Measurements from ENCODE around the gene SMIM44. TPM values are rescaled to one million over a fixed set of nuclear protein-coding genes. Genes with fewer than 3 reads are reported as not detected.

The SMIM44 gene
- total RNA-seq, 2 experiments from 2014 or later, result not detected

DNA sequence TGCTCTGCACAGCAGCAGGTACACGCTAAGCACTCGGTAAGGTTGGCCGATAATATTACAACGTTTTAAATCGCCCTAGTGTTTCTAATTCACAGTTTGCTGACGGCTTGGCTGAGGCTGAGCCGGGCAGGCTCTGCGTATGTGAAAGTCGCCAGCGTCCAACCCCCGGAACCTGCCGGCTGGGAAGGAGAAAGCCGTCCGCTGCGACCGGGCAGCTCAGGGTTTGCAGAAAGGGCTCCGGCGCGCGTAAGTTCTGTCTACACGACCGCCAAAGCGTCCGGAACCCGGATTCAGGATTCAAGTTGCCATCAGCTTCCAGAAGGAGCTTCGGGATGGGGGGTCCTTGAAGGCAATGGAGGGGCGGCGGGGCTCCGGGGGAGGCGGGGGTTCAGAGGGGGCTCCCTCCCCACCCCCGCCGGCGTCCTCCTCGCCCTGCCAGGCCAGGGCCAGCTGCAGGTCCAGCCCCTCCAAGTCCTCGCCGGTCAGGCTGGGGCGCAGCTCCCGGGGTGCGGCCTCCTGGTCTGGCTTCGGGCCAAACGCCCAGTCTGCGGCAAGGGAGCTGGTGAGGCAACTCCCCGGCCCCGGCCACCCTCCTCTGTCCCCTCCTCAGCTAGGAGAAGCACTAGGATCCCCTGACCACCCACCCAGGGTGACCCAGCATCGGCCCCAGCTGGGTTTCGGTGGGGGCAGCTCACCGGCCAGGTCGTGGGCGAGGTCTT, 575 bp downstream of the SMIM44 start:
- DNase-seq, result no peak
- no peaks in the 10 kb centered on the region for H3K36me3 Mint-ChIP-seq
- no peak overlapping the region for H3K4me3 Mint-ChIP-seq
- no peaks in the 10 kb centered on the region for H3K9me3 Mint-ChIP-seq (ENCODE audit: low read depth)
- CTCF ChIA-PET, result interaction anchor here (1.0 to 2.1 kb wide), 3 partner anchors 53 to 177 kb away, joined by 3 to 6 read pairs (median 3); no protein-coding TSS in a partner anchor
- H3K27me3 Mint-ChIP-seq, result no peaks in the 10 kb centered on the region
- H3K27ac Mint-ChIP-seq, result no peak overlapping the region
- ATAC-seq, result no peak
- H3K4me1 Mint-ChIP-seq, result peaks cover 9% of the 10 kb centered on the region

DNA sequence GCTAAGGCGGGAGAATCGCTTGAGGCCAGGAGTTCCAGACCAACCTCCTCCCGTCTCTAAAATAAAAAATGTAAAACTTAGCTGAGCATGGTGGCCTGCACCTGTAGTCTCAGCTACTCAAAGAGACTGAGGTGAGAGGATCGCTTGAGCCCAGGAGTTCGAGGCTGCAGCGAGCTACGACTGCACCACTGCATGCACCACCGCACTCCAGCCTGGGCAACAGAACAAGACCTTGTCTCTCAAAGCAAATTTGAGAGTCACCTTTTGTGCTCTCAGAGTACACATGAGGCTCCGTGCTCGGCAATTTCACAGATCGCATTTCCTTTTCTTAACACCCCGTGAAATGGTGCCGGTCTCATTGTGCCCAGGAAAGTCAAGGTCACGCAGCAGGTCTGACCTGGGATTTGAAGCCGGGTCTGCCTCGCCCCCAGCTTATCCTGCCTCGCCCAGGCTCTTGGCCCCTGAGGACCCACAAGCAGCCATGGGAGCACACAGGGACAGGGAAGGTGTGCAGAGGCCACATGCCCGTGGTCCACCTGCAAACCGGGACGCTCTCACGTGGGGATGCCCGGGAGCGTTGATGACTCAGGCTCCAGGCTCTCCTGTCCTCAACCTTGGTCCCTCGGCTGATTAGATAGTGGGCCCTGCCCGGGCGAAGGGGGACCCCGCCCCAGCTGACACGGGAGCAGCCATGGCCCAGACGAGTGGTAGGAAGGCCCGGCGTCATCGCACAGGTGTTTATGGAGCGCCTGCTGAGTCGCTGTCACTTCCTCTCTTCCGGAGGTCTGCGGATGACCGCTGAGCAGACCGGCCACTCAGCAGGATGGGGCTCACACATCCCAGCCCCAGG, 1.8 kb downstream of the SMIM44 start:
- CTCF ChIA-PET, result no interaction called here
- DNase-seq (no peak), ATAC-seq (no peak)
- Mint-ChIP-seq H3K9me3 (ENCODE audit: low read depth) (no peaks in the 10 kb centered on the region), H3K4me1 (peaks cover 9% of the 10 kb centered on the region), H3K36me3 (no peaks in the 10 kb centered on the region), H3K4me3 (no peak overlapping the region), H3K27me3 (no peaks in the 10 kb centered on the region), H3K27ac (no peak overlapping the region)

DNA sequence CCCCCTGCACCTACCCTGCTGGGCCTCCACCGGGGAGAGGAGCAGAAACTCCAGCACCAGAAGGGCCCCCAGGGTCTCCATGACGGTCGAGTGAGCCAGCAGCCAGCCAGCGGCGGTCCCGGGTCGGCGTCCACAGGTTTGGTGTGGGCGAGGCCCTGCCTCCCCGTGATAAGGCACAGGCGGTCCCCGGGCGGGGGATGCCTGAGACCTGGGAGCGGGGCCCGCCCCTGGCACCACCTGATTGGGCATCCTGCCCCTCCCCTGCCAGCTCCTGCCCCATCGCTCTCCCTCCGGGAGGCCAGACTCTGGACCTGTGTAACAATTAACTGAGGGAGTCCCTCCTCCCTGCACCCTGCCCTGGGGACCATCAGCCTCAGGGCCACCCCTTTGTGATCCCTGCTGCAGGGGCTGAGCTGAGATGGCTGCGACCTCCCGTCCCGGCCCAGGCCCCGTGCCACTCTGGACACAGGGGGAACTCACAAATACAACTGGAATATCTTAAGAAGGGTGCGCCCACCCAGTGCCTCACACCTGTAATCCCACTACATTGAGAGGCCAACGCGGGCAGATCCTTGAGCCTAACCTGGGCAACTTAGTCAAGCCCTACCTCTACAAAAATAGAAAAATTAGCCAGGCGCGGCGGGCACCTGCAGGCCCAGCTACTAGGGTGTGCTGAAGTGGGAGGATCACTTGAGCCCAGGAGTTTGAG, 2.7 kb downstream of the SMIM44 start, which contains the start of gene SMIM24:
TSS of gene SMIM24 (minus strand) at position 143 of the 709 bp plus-strand sequence. CDS start at position 81, 62 bp downstream.
- no peak within 1 kb of the TSS for H3K27ac Mint-ChIP-seq
- no peaks in the 10 kb centered on the region for H3K27me3 Mint-ChIP-seq
- ATAC-seq (no peak), DNase-seq (no peak)
- CTCF ChIA-PET, result no interaction called here
- H3K4me3 Mint-ChIP-seq, result no peak within 1 kb of the TSS
- H3K4me1 Mint-ChIP-seq, result peaks cover 9% of the 10 kb centered on the region
- H3K36me3 Mint-ChIP-seq, result no peaks in the 10 kb centered on the region
- H3K9me3 Mint-ChIP-seq (ENCODE audit: low read depth), result no peaks in the 10 kb centered on the region

GRCh38 chr19:3479834-3480215, 3.4 kb downstream of the SMIM44 start:
- ATAC-seq (peak; percentile 25), DNase-seq (peak; percentile 69)
- no peak overlapping the region for H3K4me3 Mint-ChIP-seq
- CTCF ChIA-PET, result interaction anchor here (0.7 to 2.2 kb wide), 5 partner anchors 10 to 175 kb away, joined by 3 to 17 read pairs (median 5); partner anchors contain the start of gene DOHH
- peaks cover 9% of the 10 kb centered on the region for H3K4me1 Mint-ChIP-seq
- no peak overlapping the region for H3K27ac Mint-ChIP-seq
- H3K36me3 Mint-ChIP-seq, result no peaks in the 10 kb centered on the region
- H3K27me3 Mint-ChIP-seq, result no peaks in the 10 kb centered on the region
- no peaks in the 10 kb centered on the region for H3K9me3 Mint-ChIP-seq (ENCODE audit: low read depth)

DNA sequence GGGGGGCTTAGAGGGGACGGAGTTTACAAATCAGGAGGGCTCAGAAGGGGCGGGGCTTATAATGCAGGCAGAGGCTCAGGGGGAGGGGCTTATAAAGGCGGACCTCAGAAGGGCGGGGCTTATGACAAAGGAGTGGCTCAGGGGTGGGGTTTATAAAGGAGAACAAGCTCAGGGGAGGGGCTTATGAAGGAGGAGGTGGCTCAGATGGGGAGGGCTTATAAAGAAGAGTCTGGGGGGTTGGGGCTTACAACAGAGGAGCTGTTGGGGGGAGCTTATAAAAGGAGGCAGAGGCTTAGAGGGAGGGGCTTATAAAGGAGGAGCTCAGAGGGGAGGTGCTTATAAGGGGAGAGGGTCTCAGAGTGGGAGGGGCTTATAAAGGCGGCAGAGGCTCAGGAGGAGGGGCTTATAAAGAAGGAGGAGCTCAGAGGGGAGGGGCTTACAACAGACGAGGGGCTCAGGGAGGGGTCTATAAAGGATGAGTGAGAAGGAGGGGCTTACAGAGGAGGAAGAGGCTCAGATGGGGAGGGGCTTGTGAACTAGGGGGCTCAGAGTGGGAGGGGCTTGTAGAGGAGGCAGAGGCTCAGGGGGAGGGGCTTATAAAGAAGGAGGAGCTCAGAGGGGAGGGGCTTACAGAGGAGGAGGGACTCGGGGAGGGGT, 3.9 kb downstream of the SMIM44 start:
- H3K27ac Mint-ChIP-seq, result no peak overlapping the region

GRCh38 chr19:3478409-3479176, 4.6 kb downstream of the SMIM44 start:
- ATAC-seq (no peak), DNase-seq (peak; percentile 66)
- H3K4me3 Mint-ChIP-seq, result peak overlapping the region; percentile 48
- H3K4me1 Mint-ChIP-seq, result peaks cover 9% of the 10 kb centered on the region
- no peaks in the 10 kb centered on the region for H3K36me3 Mint-ChIP-seq
- no peaks in the 10 kb centered on the region for H3K27me3 Mint-ChIP-seq
- H3K27ac Mint-ChIP-seq, result peak overlapping the region; percentile 54
- CTCF ChIA-PET, result interaction anchor here (0.6 to 2.2 kb wide), 6 partner anchors 9 to 375 kb away, joined by 3 to 17 read pairs (median 5); partner anchors contain the start of gene DOHH
- H3K9me3 Mint-ChIP-seq (ENCODE audit: low read depth), result no peaks in the 10 kb centered on the region

More for the DNA sequence above, 3.9 kb downstream of the SMIM44 start:
- ATAC-seq, result peak; percentile 71
- Mint-ChIP-seq H3K4me1 (peaks cover 9% of the 10 kb centered on the region), H3K9me3 (ENCODE audit: low read depth) (no peaks in the 10 kb centered on the region), H3K27me3 (no peaks in the 10 kb centered on the region), H3K36me3 (no peaks in the 10 kb centered on the region), H3K4me3 (peak overlapping the region; percentile 48)
- DNase-seq, result peak; percentile 85
- CTCF ChIA-PET, result interaction anchor here (0.6 to 2.2 kb wide), 7 partner anchors 9 to 376 kb away, joined by 3 to 17 read pairs (median 5); partner anchors contain the start of gene DOHH

GRCh38 chr19:3477951-3478350, 5.3 kb downstream of the SMIM44 start:
- H3K27me3 Mint-ChIP-seq, result no peaks in the 10 kb centered on the region
- no peak overlapping the region for H3K27ac Mint-ChIP-seq
- H3K4me3 Mint-ChIP-seq, result no peak overlapping the region
- H3K36me3 Mint-ChIP-seq, result no peaks in the 10 kb centered on the region
- peaks cover 9% of the 10 kb centered on the region for H3K4me1 Mint-ChIP-seq
- ATAC-seq (no peak), DNase-seq (no peak)
- no peaks in the 10 kb centered on the region for H3K9me3 Mint-ChIP-seq (ENCODE audit: low read depth)
- CTCF ChIA-PET, result interaction anchor here (2.2 kb wide), 1 partner anchor 173 kb away, joined by 17 read pairs; no protein-coding TSS in a partner anchor

DNA sequence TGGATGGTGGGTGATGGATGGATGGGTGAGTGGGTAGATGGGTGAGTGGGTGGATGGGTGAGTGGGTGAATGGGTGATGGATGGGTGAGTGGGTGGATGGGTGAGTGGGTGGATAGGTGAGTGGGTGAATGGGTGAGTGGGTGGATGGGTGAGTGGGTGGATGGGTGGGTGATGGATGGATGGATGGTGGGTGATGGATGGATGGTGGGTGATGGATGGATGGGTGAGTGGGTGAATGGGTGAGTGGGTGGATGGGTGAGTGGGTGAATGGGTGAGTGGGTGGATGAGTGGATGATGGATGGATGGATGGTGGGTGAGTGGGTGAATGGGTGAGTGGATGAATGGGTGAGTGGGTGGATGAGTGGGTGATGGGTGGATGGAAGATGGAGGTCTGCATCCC, 5.7 kb downstream of the SMIM44 start:
- DNase-seq, result no peak
- H3K4me1 Mint-ChIP-seq, result peaks cover 9% of the 10 kb centered on the region
- CTCF ChIA-PET, result no interaction called here
- ATAC-seq, result no peak
- H3K27me3 Mint-ChIP-seq, result no peaks in the 10 kb centered on the region
- no peak overlapping the region for H3K27ac Mint-ChIP-seq
- no peaks in the 10 kb centered on the region for H3K9me3 Mint-ChIP-seq (ENCODE audit: low read depth)
- H3K4me3 Mint-ChIP-seq, result no peak overlapping the region
- H3K36me3 Mint-ChIP-seq, result no peaks in the 10 kb centered on the region

DNA sequence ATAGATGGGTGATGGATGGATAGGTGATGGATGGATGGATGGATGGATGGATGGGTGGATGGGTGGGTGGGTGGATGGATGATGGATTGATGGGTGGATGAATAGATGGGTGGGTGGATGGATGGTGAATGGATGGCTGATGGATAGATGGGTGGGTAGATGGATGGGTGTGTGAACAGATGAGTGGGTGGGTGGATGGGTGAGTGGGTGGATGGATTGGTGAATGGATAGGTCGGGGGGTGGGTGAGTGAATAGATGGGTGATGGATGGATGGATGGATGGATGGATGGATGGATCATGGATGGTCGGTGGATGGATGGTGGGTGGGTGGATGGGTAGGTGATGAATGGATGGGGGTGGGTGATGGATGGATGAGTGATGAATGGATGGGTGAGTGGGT, 6.4 kb downstream of the SMIM44 start:
- CTCF ChIA-PET, result no interaction called here
- Mint-ChIP-seq H3K4me1 (peaks cover 9% of the 10 kb centered on the region), H3K9me3 (ENCODE audit: low read depth) (no peaks in the 10 kb centered on the region), H3K27me3 (no peaks in the 10 kb centered on the region), H3K27ac (no peak overlapping the region), H3K36me3 (no peaks in the 10 kb centered on the region), H3K4me3 (no peak overlapping the region)
- no peak for ATAC-seq
- DNase-seq, result no peak

- no peak overlapping the region for H3K4me3 Mint-ChIP-seq
- no peak for ATAC-seq
- no peaks in the 10 kb centered on the region for H3K9me3 Mint-ChIP-seq (ENCODE audit: low read depth)
- DNase-seq, result no peak
- no peak overlapping the region for H3K27ac Mint-ChIP-seq
- CTCF ChIA-PET, result no interaction called here
- H3K36me3 Mint-ChIP-seq, result no peaks in the 10 kb centered on the region
- H3K4me1 Mint-ChIP-seq, result peaks cover 9% of the 10 kb centered on the region
- H3K27me3 Mint-ChIP-seq, result no peaks in the 10 kb centered on the region
Measured at GRCh38 chr19:3475449-3475848, 7.8 kb downstream of the SMIM44 start.

- peaks cover 9% of the 10 kb centered on the region for H3K4me1 Mint-ChIP-seq
- H3K27me3 Mint-ChIP-seq, result no peaks in the 10 kb centered on the region
- H3K9me3 Mint-ChIP-seq (ENCODE audit: low read depth), result no peaks in the 10 kb centered on the region
- no peak overlapping the region for H3K27ac Mint-ChIP-seq
- CTCF ChIA-PET, result no interaction called here
- H3K36me3 Mint-ChIP-seq, result no peaks in the 10 kb centered on the region
- ATAC-seq (no peak), DNase-seq (no peak)
- H3K4me3 Mint-ChIP-seq, result no peak overlapping the region
Measured at GRCh38 chr19:3474614-3475013, 8.6 kb downstream of the SMIM44 start.

- Mint-ChIP-seq H3K9me3 (ENCODE audit: low read depth) (no peaks in the 10 kb centered on the region), H3K27me3 (no peaks in the 10 kb centered on the region), H3K4me1 (peaks cover 9% of the 10 kb centered on the region), H3K36me3 (no peaks in the 10 kb centered on the region), H3K27ac (no peak overlapping the region), H3K4me3 (no peak overlapping the region)
- CTCF ChIA-PET, result interaction anchor here (1.6 to 1.7 kb wide), 3 partner anchors 11 to 496 kb away, joined by 3 to 7 read pairs (median 6); partner anchors contain the start of gene TLE6
- ATAC-seq, result no peak
- DNase-seq, result no peak
Measured at GRCh38 chr19:3474010-3474409, 9.2 kb downstream of the SMIM44 start.
